HepG2 (cell line): ENCODE measurements around the gene PIK3CD. TPM values are rescaled to one million over a fixed set of nuclear protein-coding genes. Genes with fewer than 3 reads are reported as not detected.
A peak's percentile ranks its signal among the peaks of the same experiment; 100 is the strongest.

Source experiments
- ATAC-seq: fragments of 200-7000 bp; cut with Tn5 transposase; 3 replicates; pipeline ENCODE4 v1.9.1; 2020; ENCODE audit warnings: mild to moderate bottlenecking, moderate library complexity
- BruUV-seq: library from RNA; stranded (reverse); fragments of 400-500 nt; replicated peaks from 2 replicates; lab custom pipeline; 2021; lab: Mats Ljungman, UMichigan
- CTCF ChIA-PET: fragments of 300-600 bp; formaldehyde crosslinking; extraction: SDS; loops from one replicate; lab custom pipeline; 2021; ENCODE audit warnings: low total read pairs, inconsistent platforms, low intra/inter-chr PET ratio; lab: Yijun Ruan, JAX
- POLR2A ChIA-PET: fragments of 350-600 bp; sonication (Branson Sonifier 250); formaldehyde crosslinking; loops from one replicate; lab custom pipeline; 2020; ENCODE audit warnings: antibody characterized with exemption, inconsistent platforms; lab: Yijun Ruan, JAX
- DNase-seq: peaks from one replicate; pipeline ENCODE4 v3.0.0-alpha.2; 2015; ENCODE audit warnings: low spot score
- FAIRE-seq: peaks from 3 replicates; lab custom pipeline; 2011; peaks lifted over from hg19 to GRCh38; lab: Jason Lieb, UNC
- H2AFZ ChIP-seq: one replicate; pipeline ENCODE4 v1.6.1; 2011; ENCODE audit warnings: low read length, inconsistent platforms
- H3K27ac ChIP-seq: fragments of 300-600 bp; 3 replicates; pipeline ENCODE4 v1.8.0; 2011; ENCODE audit warnings: mixed run types, mild to moderate bottlenecking, mixed read lengths, low read length, inconsistent platforms; ENCODE audit not compliant: insufficient read depth; ENCODE audit errors: extremely low read length
- H3K27me3 ChIP-seq, 2 experiments: fragments of 200-600 bp in 1 of 2; 2 replicates in 1 of 2; 3 replicates in 1 of 2; pipeline versions ENCODE4 v1.6.0 to v1.8.0; 2011; ENCODE audit warnings: low read length in 2 of 2, mild to moderate bottlenecking in 2 of 2, moderate library complexity in 2 of 2, inconsistent platforms in 1 of 2; ENCODE audit not compliant: insufficient read depth in 2 of 2, control insufficient read depth in 1 of 2
- H3K36me3 ChIP-seq, 2 experiments: fragments of 200-600 bp in 1 of 2; replicated peaks in 1 of 2; 2 replicates in 1 of 2; 3 replicates in 1 of 2; pipeline versions ENCODE4 v1.5.1 to v1.8.0; 2011; ENCODE audit warnings: low read length in 2 of 2, inconsistent platforms in 1 of 2; ENCODE audit not compliant: insufficient read depth in 2 of 2, control insufficient read depth in 1 of 2
- H3K4me1 ChIP-seq: 2 replicates; pipeline ENCODE4 v1.5.1; 2012; ENCODE audit warnings: low read length, inconsistent platforms; ENCODE audit not compliant: insufficient read depth
- H3K4me2 ChIP-seq: 2 replicates; pipeline ENCODE4 v1.6.0; 2011; ENCODE audit warnings: low read depth, low read length, inconsistent platforms
- H3K4me3 ChIP-seq, 3 experiments: fragments of 200-600 bp in 1 of 3; sonication (generic), shearing (Covaris generic) in 1 of 3; replicated peaks in 1 of 3; 2 replicates each; pipeline ENCODE4 v1.5.1; 2011 to 2016; ENCODE audit warnings: low read length in 3 of 3, inconsistent platforms in 2 of 3, low read depth in 2 of 3, mild to moderate bottlenecking in 2 of 3, control low read depth in 1 of 3, mixed read lengths in 1 of 3; ENCODE audit not compliant: insufficient read depth in 1 of 3
- H3K79me2 ChIP-seq: one replicate; pipeline ENCODE4 v1.6.1; 2011; ENCODE audit warnings: low read length, inconsistent platforms; ENCODE audit not compliant: insufficient read depth
- H3K9ac ChIP-seq: 2 replicates; pipeline ENCODE4 v1.6.0; 2011; ENCODE audit warnings: mild to moderate bottlenecking, low read depth, low read length, inconsistent platforms; ENCODE audit not compliant: insufficient read depth
- H3K9me3 ChIP-seq: 2 replicates; pipeline ENCODE4 v1.5.1; 2012; ENCODE audit warnings: mild to moderate bottlenecking, low read length
- H4K20me1 ChIP-seq: 2 replicates; pipeline ENCODE4 v1.6.0; 2011; ENCODE audit warnings: inconsistent platforms, mild to moderate bottlenecking, low read length, moderate library complexity; ENCODE audit not compliant: insufficient read depth
- AGO2 ChIP-seq: fragments of 200-400 bp; formaldehyde crosslinking; optimal IDR thresholded peaks from 2 replicates; pipeline ENCODE3; 2017; ENCODE audit warnings: mild to moderate bottlenecking, low read depth, low read length, moderate library complexity
- ZNF274 ChIP-seq: sonication (generic); formaldehyde crosslinking; IDR thresholded peaks from 2 replicates; pipeline ENCODE4 v1.5.1; 2020; ENCODE audit warnings: mild to moderate bottlenecking, missing genetic modification reagents
- ZNF441 ChIP-seq: sonication (generic); formaldehyde crosslinking; IDR thresholded peaks from 2 replicates; pipeline ENCODE4 v1.7.0; 2021; ENCODE audit warnings: missing genetic modification reagents, borderline replicate concordance
- ZNF710 ChIP-seq: sonication (generic); formaldehyde crosslinking; IDR thresholded peaks from 2 replicates; pipeline ENCODE4 v1.5.0; 2020; ENCODE audit warnings: mild to moderate bottlenecking, missing genetic modification reagents, borderline replicate concordance
- WGBS: methylation state at CpG from one replicate; pipeline ENCODE4 v1.1.6; 2017; ENCODE audit warnings: low lambda C conversion rate; 5-methylcytosine and 5-hydroxymethylcytosine counted together
- in situ Hi-C: cut with HindIII; loops from 2 replicates; pipeline ENCODE4 v1.10.0; 2017; ENCODE audit warnings: low pct_unique_long_range_greater_than_20kb; ENCODE audit not compliant: extremely low pct_ligation_motif_present
- intact Hi-C: fragments of 100-400 bp; cut with micrococcal nuclease; formaldehyde crosslinking; loops from one replicate; pipeline ENCODE4 v1.10.0; 2022; ENCODE audit not compliant: unreplicated experiment
- polyA plus RNA-seq, 8 experiments: library from polyadenylated mRNA; depleted of rRNA in 3 of 8; stranded (reverse) in 7 of 8; unstranded in 1 of 8; fragments of >200 nt; fragmentation: Illumina TruSeq in 4 of 8; extraction: Trizol in 4 of 8; gene quantifications; 2 replicates each; pipeline versions ENCODE4 v1.2.1 to v1.2.3, GENCODE V29; 2011 to 2016; ENCODE audit warnings: low read depth in 4 of 8, missing spikeins in 1 of 8, mixed read lengths in 1 of 8; ENCODE audit not compliant: insufficient read depth in 1 of 8
- total RNA-seq, 5 experiments: library from RNA; depleted of rRNA; stranded (reverse); fragments of >200 nt; fragmentation: Illumina TruSeq; extraction: Trizol; gene quantifications; 2 replicates each; pipeline ENCODE4 v1.2.3, GENCODE V29; 2016; ENCODE audit warnings: low read depth in 1 of 5

The PIK3CD gene
- total and polyA plus RNA-seq, 2 of the 13 experiments (the other 11 are each of a cell fraction or from before 2014, with no cell fraction given) = 7.1 to 10.0 TPM

GRCh38 chr1:9603307-9603706, 48.2 kb upstream of the PIK3CD start:
- no peaks in the 10 kb centered on the region for H3K4me1 ChIP-seq
- TF ChIP-seq ZNF710 (CRISPR knock-in tag) (no peak), ZNF441 (CRISPR knock-in tag) (no peak), ZNF274 (CRISPR knock-in tag) (no peak), AGO2 (peak; percentile 43)
- H4K20me1 ChIP-seq = no peaks in the 10 kb centered on the region
- intact Hi-C loops = no loop called here
- in situ Hi-C loops = no loop called here
- peaks cover 25 to 47% of the 10 kb centered on the region in 2 experiments; a peak in 4 of 5 replicates for H3K36me3 ChIP-seq
- BruUV-seq = no TSS peak
- H3K4me3 ChIP-seq = no peak overlapping the region
- POLR2A ChIA-PET = no interaction called here
- ATAC-seq (no peak), FAIRE-seq (no peak), DNase-seq (no peak)
- H3K4me2 ChIP-seq = no peak overlapping the region
- no peaks in the 10 kb centered on the region for H3K27me3 ChIP-seq
- H3K27ac ChIP-seq = no peak overlapping the region
- no peak overlapping the region for H2AFZ ChIP-seq
- CTCF ChIA-PET = no interaction called here
- H3K9me3 ChIP-seq = no peaks in the 10 kb centered on the region
- H3K79me2 ChIP-seq = no peaks in the 10 kb centered on the region
- no peak overlapping the region for H3K9ac ChIP-seq
- WGBS = no CpG with 5 or more reads among the region's 14 CpGs
